Amniotic stem cell (primary cell): ENCODE measurements around the gene WDR7.

Experiments
- DNase-seq: peaks from one replicate; lab custom pipeline; 2025; lab: John Stamatoyannopoulos, UW

Gene WDR7

DNA sequence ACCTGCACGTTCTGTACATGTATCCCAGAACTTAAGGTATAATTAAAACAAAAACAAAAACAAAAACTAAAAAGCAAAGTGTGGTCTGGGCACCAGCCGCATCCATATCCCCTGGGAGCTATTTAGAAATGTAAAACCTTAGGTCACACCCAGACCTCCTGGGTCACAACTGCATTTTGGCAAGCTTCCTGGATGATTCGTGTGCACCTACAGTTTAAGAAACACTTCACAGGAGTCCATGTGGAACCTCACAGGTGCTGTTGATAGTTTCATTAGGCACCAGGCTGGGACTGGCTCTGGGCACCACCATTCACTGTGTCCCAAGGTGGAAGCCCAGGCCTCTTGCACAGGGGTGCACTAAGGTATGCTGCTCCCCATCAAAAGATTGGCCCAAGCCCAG is 392.1 kb downstream of the WDR7 start:
- no peak for DNase-seq

- no peak for DNase-seq
Measured at GRCh38 chr18:57048351-57048750, 397.2 kb downstream of the WDR7 start.

- DNase-seq = no peak
Measured at GRCh38 chr18:57048859-57049258, 397.7 kb downstream of the WDR7 start.

DNA sequence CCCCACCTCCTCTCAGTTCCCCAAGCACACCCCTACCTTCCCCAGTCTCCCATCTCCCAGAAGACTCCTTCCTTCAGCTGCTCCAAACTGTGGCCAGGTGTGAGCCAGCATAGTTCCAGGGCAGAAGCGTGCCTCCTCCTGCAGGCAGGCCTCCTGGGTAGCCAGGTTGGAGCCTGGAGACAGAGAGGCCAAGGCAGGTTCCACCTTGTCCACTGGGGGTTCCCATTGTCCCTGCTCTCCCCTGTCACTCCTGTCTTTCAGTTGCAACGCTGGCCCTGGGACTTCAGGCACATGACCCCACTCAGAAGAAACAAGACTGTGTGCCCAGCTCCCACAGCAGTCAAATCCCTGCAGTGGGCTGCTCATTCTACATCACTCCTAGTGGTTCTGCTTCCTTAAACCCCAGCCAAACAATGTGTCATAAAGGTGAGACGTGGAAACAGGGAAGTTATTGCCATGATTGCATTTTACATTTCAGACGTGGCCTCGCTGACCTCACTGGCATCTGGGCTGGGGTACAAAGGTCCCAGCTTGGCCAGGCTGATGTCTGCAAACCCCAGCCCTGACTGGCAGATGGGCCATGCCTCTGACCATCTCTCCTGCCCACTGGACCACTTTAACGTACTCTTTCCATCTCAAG is 399.3 kb downstream of the WDR7 start:
- no peak for DNase-seq

DNA sequence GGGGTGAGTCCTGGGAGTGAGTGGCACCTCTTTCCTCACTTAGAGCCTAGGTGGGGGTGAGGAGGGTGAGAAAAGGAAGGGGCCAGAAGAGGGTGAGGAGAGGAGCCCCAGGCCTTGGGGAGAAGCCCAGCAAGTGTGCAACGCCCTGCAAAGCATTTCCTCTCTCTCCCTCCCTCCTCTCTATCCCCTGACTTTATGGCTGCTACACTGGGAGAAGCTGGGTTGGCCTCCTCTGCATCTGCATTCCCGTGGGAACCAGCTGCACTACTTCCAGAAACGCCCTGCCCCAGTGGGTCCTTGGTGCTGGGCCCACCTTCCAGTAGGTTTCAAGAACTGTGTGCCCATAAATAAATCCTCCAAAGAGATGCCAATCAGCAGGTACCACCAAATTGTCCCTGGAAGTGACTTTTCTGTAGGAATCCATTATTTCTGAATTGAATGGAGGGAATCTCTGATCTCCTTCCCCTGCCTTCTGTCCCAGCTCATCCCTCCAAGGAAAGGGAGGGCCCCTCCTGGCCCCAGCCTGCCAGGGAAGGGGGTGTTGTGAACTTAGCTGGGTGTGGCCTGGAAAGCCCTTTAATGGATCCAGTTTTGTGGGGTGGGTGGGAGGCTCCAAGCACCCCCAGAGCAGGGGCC is 400.0 kb downstream of the WDR7 start:
- no peak for DNase-seq

DNA sequence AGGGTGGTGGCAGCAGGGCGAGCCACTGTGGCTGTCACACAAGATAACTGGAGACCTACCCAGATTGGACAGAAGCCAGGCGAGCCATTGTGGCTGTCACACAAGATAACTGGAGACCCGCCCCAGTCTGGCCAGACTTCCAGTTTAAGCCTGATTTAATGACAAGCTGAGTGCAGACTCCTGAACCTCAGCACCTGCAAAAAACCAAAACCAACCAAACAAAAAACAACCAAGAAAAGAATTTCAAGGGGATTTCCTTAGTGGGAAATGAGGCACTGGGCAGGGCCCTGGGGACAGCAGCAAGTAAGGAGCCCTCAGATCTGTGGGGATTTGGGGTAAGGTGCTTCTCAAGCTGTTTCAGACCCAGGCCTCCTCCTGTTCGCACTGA is 400.5 kb downstream of the WDR7 start:
- no peak for DNase-seq

GRCh38 chr18:57052173-57052572 is 401.0 kb downstream of the WDR7 start:
- no peak for DNase-seq

DNA sequence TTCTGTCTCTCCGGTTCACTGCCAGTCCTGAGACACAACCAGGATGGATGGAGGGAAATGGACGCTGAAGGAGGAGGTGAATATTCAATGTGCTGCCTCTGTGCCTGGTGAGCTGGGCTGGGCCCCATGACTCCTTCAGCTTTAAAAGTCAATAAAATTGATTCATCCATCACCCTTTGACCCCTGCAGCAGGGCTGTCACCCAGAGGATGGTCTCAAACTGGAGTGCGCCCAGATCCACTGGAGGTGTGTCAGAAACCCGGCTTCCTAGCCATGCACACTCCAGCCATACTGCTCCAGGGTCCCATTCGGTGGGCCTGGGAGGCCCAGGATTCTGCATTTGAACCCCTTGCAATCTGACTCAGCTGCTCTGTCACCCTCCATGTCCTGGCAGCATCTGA is 401.6 kb downstream of the WDR7 start:
- DNase-seq = no peak

DNA sequence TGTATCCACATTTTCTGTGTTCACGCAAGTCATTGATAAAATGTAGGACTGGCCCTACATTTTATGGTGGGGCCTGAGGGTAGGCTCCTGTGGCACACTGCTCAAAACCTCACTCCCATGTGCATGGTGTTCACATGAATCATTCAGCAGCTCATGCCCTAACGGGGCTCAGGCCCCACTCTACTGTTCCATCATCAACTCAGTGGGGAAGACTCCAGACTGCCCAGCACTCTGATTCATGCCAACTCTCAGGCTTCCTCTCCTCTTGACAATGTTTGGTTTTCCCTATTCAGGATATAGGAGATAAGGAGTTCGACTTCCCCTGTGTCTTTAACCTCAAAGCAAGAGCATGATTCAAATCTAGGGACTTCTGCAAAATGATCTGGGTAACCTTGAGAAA is 403.7 kb downstream of the WDR7 start:
- DNase-seq = no peak

- no peak for DNase-seq
Measured at GRCh38 chr18:57057890-57058289, 406.7 kb downstream of the WDR7 start.

GRCh38 chr18:57058734-57059133 is 407.6 kb downstream of the WDR7 start:
- no peak for DNase-seq

DNA sequence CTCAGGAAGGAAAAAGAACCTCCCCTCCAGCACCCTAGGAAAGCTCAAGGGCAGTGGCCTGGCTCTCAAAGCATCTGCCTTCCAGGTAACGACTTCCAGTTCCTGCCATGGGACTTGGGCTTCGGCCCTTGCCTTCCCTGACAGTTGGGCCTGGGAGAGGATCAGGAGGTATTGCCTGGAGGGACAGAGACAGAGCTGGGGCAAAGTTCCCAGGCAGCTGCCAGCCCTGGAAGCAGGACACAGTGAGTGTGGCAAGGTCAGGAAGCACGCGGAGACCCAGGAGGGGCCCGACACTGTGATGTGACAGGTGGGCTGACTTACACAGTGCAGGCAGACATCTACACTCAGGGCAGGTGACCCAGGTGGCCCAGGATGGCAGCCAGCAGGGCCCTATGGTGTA is 408.2 kb downstream of the WDR7 start:
- DNase-seq = no peak

DNA sequence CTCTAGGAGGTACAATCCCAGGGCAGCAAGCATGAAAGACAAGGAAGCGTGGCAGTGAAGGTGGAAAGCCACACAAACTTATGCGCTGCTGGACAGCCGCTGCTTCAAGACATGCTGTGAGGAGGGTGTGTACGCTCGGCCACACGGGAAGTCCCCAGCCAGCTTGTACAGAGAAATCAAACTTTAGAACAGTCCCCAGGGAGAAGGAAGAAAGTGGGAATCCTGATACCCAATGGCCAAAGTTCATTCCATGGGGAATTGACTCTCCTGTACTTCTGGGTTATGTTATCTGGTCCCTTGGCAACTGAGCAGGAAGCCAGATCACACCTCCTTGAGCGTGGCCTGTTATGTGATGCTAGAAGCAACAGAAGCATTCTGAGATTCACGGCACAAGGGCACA is 409.7 kb downstream of the WDR7 start:
- no peak for DNase-seq

DNA sequence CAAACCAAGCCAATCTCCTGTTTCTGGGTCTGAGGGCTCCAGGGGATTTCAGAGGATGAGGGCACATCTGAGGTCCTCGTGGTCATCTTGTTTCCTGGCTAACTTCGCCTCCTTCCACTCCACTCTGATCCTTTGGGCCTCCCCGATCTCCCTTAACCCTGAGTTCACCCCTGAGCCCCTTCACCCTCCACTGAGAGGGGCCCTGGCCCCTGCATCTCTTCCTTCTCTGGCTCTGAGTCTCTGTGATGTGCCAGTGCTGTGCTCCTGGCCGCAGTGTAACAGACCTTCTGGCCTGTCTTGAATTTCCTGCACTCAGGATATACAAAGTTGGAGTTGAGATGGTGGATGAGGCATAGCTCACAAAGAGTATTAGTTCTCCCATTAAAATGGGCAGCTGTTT is 411.0 kb downstream of the WDR7 start:
- no peak for DNase-seq

GRCh38 chr18:57062844-57063243 is 411.7 kb downstream of the WDR7 start:
- no peak for DNase-seq

GRCh38 chr18:57063601-57064103 is 412.5 kb downstream of the WDR7 start:
- DNase-seq = no peak

- no peak for DNase-seq
Measured at GRCh38 chr18:57073501-57074187, 422.5 kb downstream of the WDR7 start.

DNA sequence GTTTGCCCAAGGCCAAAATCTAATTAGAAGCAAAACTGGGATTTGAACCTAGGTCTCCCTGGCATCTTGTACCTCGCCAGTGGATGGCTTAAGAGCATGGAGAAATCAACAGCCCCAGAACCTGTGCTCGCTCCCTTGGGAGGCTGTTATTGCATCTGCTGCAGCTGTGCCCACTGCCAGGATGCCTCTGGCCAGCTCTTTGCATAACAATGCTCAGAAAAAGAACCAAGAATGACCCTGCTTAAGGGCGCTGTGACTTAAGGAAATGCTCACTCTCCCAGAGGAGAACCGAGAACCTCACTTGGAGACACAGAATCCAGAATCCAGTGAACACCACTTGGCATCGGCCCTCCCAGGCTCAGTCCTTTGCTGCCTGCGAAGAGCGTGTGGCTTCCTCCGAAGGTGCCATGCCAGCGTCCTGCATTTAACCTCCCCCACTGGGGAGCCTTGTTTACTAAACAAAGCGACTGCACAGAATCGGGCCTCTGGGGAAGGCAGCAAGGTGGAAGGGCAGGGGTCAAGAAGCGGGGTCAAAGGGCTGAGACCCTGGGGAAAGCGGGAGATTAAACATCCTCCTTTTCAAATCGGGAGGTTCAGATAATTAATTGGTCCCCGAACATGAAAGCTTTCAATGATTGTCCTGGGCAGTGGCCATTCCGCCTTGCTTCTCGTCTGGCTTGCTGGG is 424.7 kb downstream of the WDR7 start:
- no peak for DNase-seq

DNA sequence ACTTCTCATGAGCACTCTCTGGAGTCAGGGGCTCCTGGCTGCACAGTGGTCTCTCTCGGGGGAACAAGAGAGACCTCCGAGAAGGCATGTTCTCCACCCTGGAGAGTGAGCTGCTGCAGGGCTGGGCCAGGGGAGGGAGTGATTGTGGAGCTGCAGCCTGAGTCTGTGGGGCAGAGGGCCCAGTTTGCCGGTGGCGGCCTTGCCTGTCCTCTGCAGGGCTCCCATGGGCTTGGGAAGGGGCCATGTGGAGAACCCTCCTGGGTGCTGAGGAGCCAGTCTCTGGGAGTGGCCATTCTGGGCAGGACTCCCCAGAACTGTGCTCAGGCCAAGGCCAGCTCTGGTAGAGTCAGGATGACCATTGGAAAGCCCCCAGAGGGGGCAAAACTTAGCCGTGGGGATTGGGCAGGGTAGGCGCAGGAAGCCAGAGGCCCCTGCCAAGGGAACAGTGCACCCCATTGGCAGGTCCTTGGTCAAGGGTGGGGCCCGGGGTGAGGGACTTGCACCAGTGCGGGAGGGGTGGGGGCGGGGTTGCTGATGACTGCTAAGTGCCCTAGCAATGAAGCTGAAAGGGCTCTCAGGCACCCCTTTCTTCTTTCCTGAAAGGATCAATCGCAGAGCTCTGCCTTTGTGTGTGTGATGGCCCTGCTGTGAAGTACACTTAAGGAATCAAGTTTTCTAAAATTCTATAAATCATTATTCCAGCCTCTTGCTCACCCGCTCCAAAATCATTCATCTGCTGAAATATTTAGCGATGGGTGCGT is 426.0 kb downstream of the WDR7 start:
- DNase-seq = no peak

- DNase-seq = no peak
Measured at GRCh38 chr18:57077786-57078552, 426.8 kb downstream of the WDR7 start.

DNA sequence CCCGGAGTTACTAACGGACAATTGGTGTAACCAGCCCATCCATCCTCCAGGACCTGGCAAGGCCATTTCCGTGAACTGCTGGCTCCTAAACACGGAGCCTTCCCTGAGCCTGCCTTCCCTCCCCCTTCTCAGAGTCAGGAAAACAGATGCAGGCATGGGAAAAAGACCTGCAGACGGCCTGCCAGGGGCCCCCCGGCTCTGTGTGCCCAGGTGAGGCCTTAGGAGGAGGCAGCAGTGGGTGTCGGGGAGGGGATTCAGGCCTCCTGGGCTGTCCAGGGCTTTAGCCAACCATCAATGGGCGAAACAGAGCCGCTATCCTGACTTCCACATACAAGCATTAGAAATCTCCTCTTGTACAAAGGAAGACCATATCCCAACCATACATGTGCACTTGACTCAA is 427.5 kb downstream of the WDR7 start:
- DNase-seq = no peak
